Vagina (tissue), 2 donors: ENCODE results near the gene NPAS2.

Source experiments
- POLR2AphosphoS5 ChIP-seq, 2 donors: sonication (generic); formaldehyde crosslinking; IDR thresholded peaks; one replicate each; pipeline ENCODE4 v1.9.0; 2017; ENCODE audit warnings: antibody characterized with exemption in 2 of 2, mild to moderate bottlenecking in 2 of 2, low read depth in 1 of 2; ENCODE audit not compliant: insufficient read depth in 1 of 2
- TF ChIP-seq, protein P1 (sequence below), 3 experiments: fragments of 450-650 bp in 2 of 3; fragments of 200-600 bp in 1 of 3; sonication (generic) in 1 of 3; IDR thresholded peaks; one replicate each; pipeline ENCODE4 v1.5.1; 2017 to 2019; ENCODE audit warnings: antibody characterized with exemption in 3 of 3, mild to moderate bottlenecking in 2 of 3, moderate library complexity in 2 of 3

DNA sequence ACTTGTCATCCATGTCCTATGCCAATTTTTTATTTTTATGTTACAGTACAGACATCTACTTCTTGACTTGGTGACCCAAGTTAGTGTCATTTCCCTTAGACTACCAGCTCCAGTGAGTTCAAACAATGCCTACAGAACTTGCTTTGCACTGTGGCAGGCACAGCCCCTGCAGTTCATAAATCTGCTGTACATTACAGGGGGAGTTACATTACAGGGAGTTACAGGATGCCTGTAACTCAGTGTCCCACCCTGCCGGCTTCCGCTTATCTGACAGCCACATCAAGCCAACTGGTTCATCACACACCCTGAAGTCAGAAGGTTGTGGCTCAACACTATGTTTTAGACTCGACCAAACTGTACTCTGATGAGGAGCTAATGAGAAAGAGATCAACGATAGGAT, 7.8 kb upstream of the NPAS2 start:
- TF ChIP-seq, protein P1, sequence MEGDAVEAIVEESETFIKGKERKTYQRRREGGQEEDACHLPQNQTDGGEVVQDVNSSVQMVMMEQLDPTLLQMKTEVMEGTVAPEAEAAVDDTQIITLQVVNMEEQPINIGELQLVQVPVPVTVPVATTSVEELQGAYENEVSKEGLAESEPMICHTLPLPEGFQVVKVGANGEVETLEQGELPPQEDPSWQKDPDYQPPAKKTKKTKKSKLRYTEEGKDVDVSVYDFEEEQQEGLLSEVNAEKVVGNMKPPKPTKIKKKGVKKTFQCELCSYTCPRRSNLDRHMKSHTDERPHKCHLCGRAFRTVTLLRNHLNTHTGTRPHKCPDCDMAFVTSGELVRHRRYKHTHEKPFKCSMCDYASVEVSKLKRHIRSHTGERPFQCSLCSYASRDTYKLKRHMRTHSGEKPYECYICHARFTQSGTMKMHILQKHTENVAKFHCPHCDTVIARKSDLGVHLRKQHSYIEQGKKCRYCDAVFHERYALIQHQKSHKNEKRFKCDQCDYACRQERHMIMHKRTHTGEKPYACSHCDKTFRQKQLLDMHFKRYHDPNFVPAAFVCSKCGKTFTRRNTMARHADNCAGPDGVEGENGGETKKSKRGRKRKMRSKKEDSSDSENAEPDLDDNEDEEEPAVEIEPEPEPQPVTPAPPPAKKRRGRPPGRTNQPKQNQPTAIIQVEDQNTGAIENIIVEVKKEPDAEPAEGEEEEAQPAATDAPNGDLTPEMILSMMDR (IDR thresholded peaks at IDR 0.05), result no peak
- no peak for TF ChIP-seq POLR2AphosphoS5 (IDR thresholded peaks at IDR 0.05; ENCODE audit: insufficient read depth in 1 of 2, low read depth in 1 of 2)
